ENCODE results near the gene ALOX15B.

Gene ALOX15B

GRCh38 chr17:8087075-8087951, 48.5 kb downstream of the ALOX15B start, which contains the start of gene ALOX12B:
TSS of gene ALOX12B (minus strand) at chr17:8087716. CDS start at chr17:8087442, 274 bp downstream.
- no peak for DNase-seq

GRCh38 chr17:8087952-8088230, 49.0 kb downstream of the ALOX15B start:
- no peak for DNase-seq

DNA sequence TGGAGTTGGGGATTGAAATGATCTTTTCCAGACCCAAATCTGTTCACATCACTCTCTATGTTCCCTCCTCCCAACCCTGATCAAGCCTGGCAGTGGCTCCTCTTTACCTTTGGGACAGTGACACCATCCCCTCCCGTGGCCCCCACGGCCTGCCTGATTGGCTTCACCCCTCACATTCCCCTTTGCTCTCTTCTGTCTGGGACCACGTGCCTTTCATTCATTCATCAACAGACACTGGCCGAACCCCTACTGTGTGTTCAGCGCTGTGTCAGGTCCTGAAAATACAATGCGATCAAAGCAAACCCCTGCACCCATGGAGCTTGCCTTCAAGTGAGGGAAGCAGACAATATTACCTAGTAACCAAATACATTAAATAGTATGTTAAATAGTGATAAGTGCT, 50.9 kb downstream of the ALOX15B start:
- no peak for DNase-seq

- no peak for DNase-seq
Observed at GRCh38 chr17:8091033-8091687, 52.3 kb downstream of the ALOX15B start.

DNA sequence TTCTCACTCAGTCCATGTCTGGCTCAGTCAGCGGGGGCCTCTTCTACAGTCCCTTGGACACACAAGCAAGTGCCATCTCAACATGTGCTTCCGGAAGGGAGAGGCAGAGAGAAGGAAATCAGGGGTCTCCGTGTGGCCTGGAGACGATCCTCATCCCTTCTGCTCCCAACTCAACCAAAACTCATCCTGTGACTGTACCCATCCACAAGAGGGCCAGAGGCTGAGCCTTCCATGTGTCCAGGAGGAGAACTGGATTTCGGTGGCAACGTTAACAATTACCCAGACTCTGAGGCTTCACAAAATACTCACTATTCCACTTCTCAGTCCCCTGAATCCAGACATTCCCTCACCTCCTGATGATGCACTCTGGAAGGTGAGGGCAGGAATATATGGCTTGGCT, 56.5 kb downstream of the ALOX15B start:
- no peak for DNase-seq

- no peak for DNase-seq
Observed at GRCh38 chr17:8096541-8096940, 57.7 kb downstream of the ALOX15B start.
